Fibroblast of lung (primary cell): ENCODE data around the gene VCY1B.

Experiments
- EZH2 ChIP-seq: IDR thresholded peaks from 2 replicates; pipeline ENCODE4 v1.5.1; 2012; ENCODE audit warnings: low read length, control low read depth, mild to moderate bottlenecking; ENCODE audit errors: missing control alignments
- TF ChIP-seq, protein P1 (sequence below), 2 donors: IDR thresholded peaks in 1 of 2; conservative IDR thresholded peaks in 1 of 2; 1 replicate in 1 of 2; 2 replicates in 1 of 2; pipeline ENCODE4 v1.5.1; 2011 to 2012; ENCODE audit warnings: low read length in 2 of 2, control low read depth in 1 of 2, inconsistent platforms in 1 of 2, low read depth in 1 of 2, mild to moderate bottlenecking in 1 of 2

DNA sequence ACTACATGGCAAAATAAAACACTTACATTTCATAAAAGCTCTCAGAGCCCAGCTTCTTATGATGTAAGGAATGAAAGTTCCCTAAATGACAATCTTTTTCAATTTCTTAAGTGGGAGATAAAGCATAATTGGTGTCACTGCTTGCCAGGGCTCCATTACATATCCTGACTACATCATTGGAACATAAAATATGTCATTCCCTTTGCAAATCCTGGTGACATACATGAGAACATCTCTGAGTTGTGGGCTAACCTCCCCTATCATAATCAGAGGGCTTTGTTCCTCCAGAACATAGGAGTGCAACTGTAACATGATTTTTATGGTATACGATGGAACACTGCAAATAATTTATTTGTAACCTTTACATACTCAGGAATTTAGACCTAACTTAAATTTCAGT lies 29.9 kb downstream of the VCY1B start:
- TF ChIP-seq EZH2, result no peak
- TF ChIP-seq, protein P1, sequence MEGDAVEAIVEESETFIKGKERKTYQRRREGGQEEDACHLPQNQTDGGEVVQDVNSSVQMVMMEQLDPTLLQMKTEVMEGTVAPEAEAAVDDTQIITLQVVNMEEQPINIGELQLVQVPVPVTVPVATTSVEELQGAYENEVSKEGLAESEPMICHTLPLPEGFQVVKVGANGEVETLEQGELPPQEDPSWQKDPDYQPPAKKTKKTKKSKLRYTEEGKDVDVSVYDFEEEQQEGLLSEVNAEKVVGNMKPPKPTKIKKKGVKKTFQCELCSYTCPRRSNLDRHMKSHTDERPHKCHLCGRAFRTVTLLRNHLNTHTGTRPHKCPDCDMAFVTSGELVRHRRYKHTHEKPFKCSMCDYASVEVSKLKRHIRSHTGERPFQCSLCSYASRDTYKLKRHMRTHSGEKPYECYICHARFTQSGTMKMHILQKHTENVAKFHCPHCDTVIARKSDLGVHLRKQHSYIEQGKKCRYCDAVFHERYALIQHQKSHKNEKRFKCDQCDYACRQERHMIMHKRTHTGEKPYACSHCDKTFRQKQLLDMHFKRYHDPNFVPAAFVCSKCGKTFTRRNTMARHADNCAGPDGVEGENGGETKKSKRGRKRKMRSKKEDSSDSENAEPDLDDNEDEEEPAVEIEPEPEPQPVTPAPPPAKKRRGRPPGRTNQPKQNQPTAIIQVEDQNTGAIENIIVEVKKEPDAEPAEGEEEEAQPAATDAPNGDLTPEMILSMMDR (conservative IDR thresholded peaks at IDR 0.05 in 1 of 2, IDR thresholded peaks at IDR 0.05 in 1 of 2; ENCODE audit: low read depth in 1 of 2, low read length in 2 of 2), result no peak
